K562 (cell line): ENCODE data around the gene SLX9. TPM values are rescaled to one million over a fixed set of nuclear protein-coding genes. Genes with fewer than 3 reads are reported as not detected.

Experiments used
- ATAC-seq: fragments of 200-7000 bp; cut with Tn5 transposase; 3 replicates; pipeline ENCODE4 v1.9.1; 2020; ENCODE audit warnings: moderate library complexity
- BruUV-seq: library from RNA; stranded (reverse); fragments of 400-500 nt; replicated peaks from 2 replicates; lab custom pipeline; 2021; lab: Mats Ljungman, UMichigan
- CTCF ChIA-PET: fragments of 300-600 bp; formaldehyde crosslinking; extraction: SDS; loops from one replicate; lab custom pipeline; 2021; ENCODE audit warnings: low intra/inter-chr PET ratio; lab: Yijun Ruan, JAX
- POLR2A ChIA-PET: fragments of 300-600, 350-650 bp; sonication (Branson Sonifier 250); formaldehyde crosslinking; extraction: SDS; loops from one replicate; lab custom pipeline; 2021; ENCODE audit warnings: antibody characterized with exemption, inconsistent platforms; lab: Yijun Ruan, JAX
- DNase-seq, 4 experiments: peaks; one replicate each; pipeline versions ENCODE4 v3.0.0 to v3.0.0-alpha.2; 2011 to 2018; ENCODE audit warnings: low spot score in 3 of 4, mixed read lengths in 3 of 4; ENCODE audit errors: extremely low read depth in 1 of 4
- FAIRE-seq: peaks from 2 replicates; lab custom pipeline; 2011; peaks lifted over from hg19 to GRCh38; lab: Jason Lieb, UNC
- H2AFZ ChIP-seq: 2 replicates; pipeline ENCODE4 v1.6.0; 2011; ENCODE audit warnings: low read depth, low read length, control low read depth, inconsistent platforms
- H3K27ac ChIP-seq: fragments of 200-600 bp; 3 replicates; pipeline ENCODE4 v1.8.0; 2011; ENCODE audit warnings: low read depth, mild to moderate bottlenecking, control low read depth, inconsistent platforms, low read length, moderate library complexity, mixed read lengths; ENCODE audit errors: extremely low read depth
- H3K27me3 ChIP-seq, 2 experiments: fragments of 300-600 bp in 1 of 2; 2 replicates in 1 of 2; 3 replicates in 1 of 2; pipeline versions ENCODE4 v1.6.0 to v1.8.0; 2011; ENCODE audit warnings: inconsistent platforms in 2 of 2, low read length in 2 of 2, mild to moderate bottlenecking in 1 of 2, mixed read lengths in 1 of 2, moderate library complexity in 1 of 2; ENCODE audit not compliant: control insufficient read depth in 2 of 2, insufficient read depth in 2 of 2
- H3K36me3 ChIP-seq: fragments of 300-600 bp; 3 replicates; pipeline ENCODE4 v1.8.0; 2011; ENCODE audit warnings: mild to moderate bottlenecking, low read length, inconsistent platforms; ENCODE audit not compliant: control insufficient read depth, insufficient read depth
- H3K4me1 ChIP-seq, 2 experiments: fragments of 200-600 bp in 1 of 2; replicated peaks in 1 of 2; 2 replicates in 1 of 2; 3 replicates in 1 of 2; pipeline versions ENCODE4 v1.5.1 to v1.8.0; 2011; ENCODE audit warnings: inconsistent platforms in 2 of 2, low read length in 2 of 2, mild to moderate bottlenecking in 1 of 2, mixed read lengths in 1 of 2, moderate library complexity in 1 of 2; ENCODE audit not compliant: control insufficient read depth in 2 of 2, insufficient read depth in 2 of 2
- H3K4me2 ChIP-seq: 2 replicates; pipeline ENCODE4 v1.6.1; 2011; ENCODE audit warnings: low read length, control low read depth, inconsistent platforms, mixed read lengths; ENCODE audit not compliant: insufficient read depth
- H3K4me3 ChIP-seq: fragments of 200-600 bp; sonication (generic), shearing (Covaris generic); 2 replicates; pipeline ENCODE4 v1.5.1; 2016; ENCODE audit warnings: control low read depth, inconsistent platforms
- H3K79me2 ChIP-seq: fragments of 200-600 bp; 3 replicates; pipeline ENCODE4 v1.8.0; 2011; ENCODE audit warnings: low read length, inconsistent platforms; ENCODE audit not compliant: control insufficient read depth, insufficient read depth
- H3K9ac ChIP-seq, 2 experiments: 2 replicates each; pipeline versions ENCODE4 v1.6.0 to v1.6.1; 2011; ENCODE audit warnings: low read depth in 2 of 2, low read length in 2 of 2, control low read depth in 1 of 2, inconsistent platforms in 1 of 2, mild to moderate bottlenecking in 1 of 2, mixed read lengths in 1 of 2; ENCODE audit not compliant: insufficient read depth in 1 of 2
- H3K9me1 ChIP-seq: one replicate; pipeline ENCODE4 v1.6.0; 2011; ENCODE audit warnings: inconsistent platforms, mild to moderate bottlenecking, low read length, moderate library complexity; ENCODE audit not compliant: control insufficient read depth, insufficient read depth
- H3K9me3 ChIP-seq: replicated peaks from 2 replicates; pipeline ENCODE4 v1.5.1; 2011; ENCODE audit warnings: low read depth, low read length, inconsistent platforms; ENCODE audit not compliant: control insufficient read depth, insufficient read depth
- H4K20me1 ChIP-seq: replicated peaks from 2 replicates; pipeline ENCODE4 v1.6.1; 2011; ENCODE audit warnings: low read length, inconsistent platforms, mixed read lengths; ENCODE audit not compliant: control insufficient read depth, insufficient read depth
- NFIC ChIP-seq: fragments of 450-650 bp; IDR thresholded peaks from 2 replicates; pipeline ENCODE4 v1.6.1; 2017; ENCODE audit warnings: mild to moderate bottlenecking, inconsistent platforms
- WGBS: fragments of 100-300 bp; shearing (Covaris generic); methylation state at CpG from one replicate; pipeline ENCODE4 v1.1.6; 2016; ENCODE audit warnings: low coverage, mixed read lengths; ENCODE audit not compliant: insufficient coverage; ENCODE audit errors: missing lambda C conversion rate; 5-methylcytosine and 5-hydroxymethylcytosine counted together
- in situ Hi-C: fragments of 300-500 bp; cut with MboI; formaldehyde crosslinking; loops from 4 replicates; pipeline ENCODE4 v1.15.0; 2018; ENCODE audit warnings: inconsistent platforms, mixed read lengths
- intact Hi-C: fragments of 100-400 bp; cut with micrococcal nuclease; formaldehyde crosslinking; loops from 2 replicates; pipeline ENCODE4 v1.14.2; 2022
- polyA plus RNA-seq, 8 experiments: library from polyadenylated mRNA; depleted of rRNA in 4 of 8; stranded (reverse) in 5 of 8; unstranded in 3 of 8; fragments of >200 nt; fragmentation: Nextera tagmentation in 2 of 8; fragmentation: Illumina TruSeq in 1 of 8; extraction: Ambion mirVana in 2 of 8; extraction: Trizol in 1 of 8; gene quantifications; 2 replicates each; pipeline versions ENCODE4 v1.2.1 to v1.2.3, GENCODE V29; 2011 to 2014; ENCODE audit warnings: inconsistent platforms in 1 of 8, missing spikeins in 1 of 8
- total RNA-seq, 7 experiments: library from RNA; depleted of rRNA in 6 of 7; stranded (reverse); fragments of >200 nt in 6 of 7; fragmentation: Illumina TruSeq in 2 of 7; extraction: Trizol in 2 of 7; gene quantifications; 2 replicates each; pipeline versions ENCODE4 v1.2.1 to v1.2.3, GENCODE V29; 2011 to 2021; ENCODE audit warnings: low replicate concordance in 1 of 7
- TF ChIP-seq, protein P1 (sequence below): fragments of 450-650 bp; IDR thresholded peaks from one replicate; pipeline ENCODE4 v1.6.1; 2018; ENCODE audit warnings: mild to moderate bottlenecking, moderate library complexity; ENCODE audit not compliant: partially characterized antibody
- TF ChIP-seq, protein P2 (sequence below): fragments of 450-650 bp; IDR thresholded peaks from 2 replicates; pipeline ENCODE4 v1.6.1; 2016; ENCODE audit warnings: borderline replicate concordance

The SLX9 gene
- total and polyA plus RNA-seq, 9 of the 15 experiments (the other 6 are each of a cell fraction or from before 2014, with no cell fraction given): 1.2 to 75.5 (median 16.5) TPM

GRCh38 chr21:45016406-45017038 lies 76.7 kb downstream of the SLX9 start:
- Histone ChIP-seq H3K4me1 (peaks cover 0 to 57% of the 10 kb centered on the region in 2 experiments; a peak in 2 of 5 replicates), H4K20me1 (no peaks in the 10 kb centered on the region; the same call in 1 of the 2 replicates), H3K9me1 (no peaks in the 10 kb centered on the region), H2AFZ (no peak overlapping the region), H3K4me2 (no peak overlapping the region), H3K36me3 (no peaks in the 10 kb centered on the region), H3K9ac (no peak overlapping the region), H3K9me3 (no peaks in the 10 kb centered on the region), H3K27me3 (peaks cover 54 to 90% of the 10 kb centered on the region in 2 experiments), H3K27ac (no peak overlapping the region), H3K79me2 (no peaks in the 10 kb centered on the region), H3K4me3 (no peak overlapping the region)
- no peak; the same call in 2 of the 3 replicates for ATAC-seq
- FAIRE-seq: no peak
- 4% methylated on average over 15 of the region's 15 CpGs for WGBS
- ChIA-PET POLR2A (interaction anchor here (0.6 to 1.0 kb wide), 3 partner anchors 9 to 1000 kb away, joined by 3 read pairs; no protein-coding TSS in a partner anchor), CTCF (no interaction called here)
- TF ChIP-seq, protein P1, sequence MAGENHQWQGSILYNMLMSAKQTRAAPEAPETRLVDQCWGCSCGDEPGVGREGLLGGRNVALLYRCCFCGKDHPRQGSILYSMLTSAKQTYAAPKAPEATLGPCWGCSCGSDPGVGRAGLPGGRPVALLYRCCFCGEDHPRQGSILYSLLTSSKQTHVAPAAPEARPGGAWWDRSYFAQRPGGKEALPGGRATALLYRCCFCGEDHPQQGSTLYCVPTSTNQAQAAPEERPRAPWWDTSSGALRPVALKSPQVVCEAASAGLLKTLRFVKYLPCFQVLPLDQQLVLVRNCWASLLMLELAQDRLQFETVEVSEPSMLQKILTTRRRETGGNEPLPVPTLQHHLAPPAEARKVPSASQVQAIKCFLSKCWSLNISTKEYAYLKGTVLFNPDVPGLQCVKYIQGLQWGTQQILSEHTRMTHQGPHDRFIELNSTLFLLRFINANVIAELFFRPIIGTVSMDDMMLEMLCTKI: no peak
- TF ChIP-seq, protein P2, sequence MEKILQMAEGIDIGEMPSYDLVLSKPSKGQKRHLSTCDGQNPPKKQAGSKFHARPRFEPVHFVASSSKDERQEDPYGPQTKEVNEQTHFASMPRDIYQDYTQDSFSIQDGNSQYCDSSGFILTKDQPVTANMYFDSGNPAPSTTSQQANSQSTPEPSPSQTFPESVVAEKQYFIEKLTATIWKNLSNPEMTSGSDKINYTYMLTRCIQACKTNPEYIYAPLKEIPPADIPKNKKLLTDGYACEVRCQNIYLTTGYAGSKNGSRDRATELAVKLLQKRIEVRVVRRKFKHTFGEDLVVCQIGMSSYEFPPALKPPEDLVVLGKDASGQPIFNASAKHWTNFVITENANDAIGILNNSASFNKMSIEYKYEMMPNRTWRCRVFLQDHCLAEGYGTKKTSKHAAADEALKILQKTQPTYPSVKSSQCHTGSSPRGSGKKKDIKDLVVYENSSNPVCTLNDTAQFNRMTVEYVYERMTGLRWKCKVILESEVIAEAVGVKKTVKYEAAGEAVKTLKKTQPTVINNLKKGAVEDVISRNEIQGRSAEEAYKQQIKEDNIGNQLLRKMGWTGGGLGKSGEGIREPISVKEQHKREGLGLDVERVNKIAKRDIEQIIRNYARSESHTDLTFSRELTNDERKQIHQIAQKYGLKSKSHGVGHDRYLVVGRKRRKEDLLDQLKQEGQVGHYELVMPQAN: no peak
- peak; percentile 59 for TF ChIP-seq NFIC
- in situ Hi-C loops (no loop called here), intact Hi-C loops (loop anchor here (10.0 kb wide), 1 partner anchor 118 kb away; no protein-coding TSS in a partner anchor)
- BruUV-seq: no TSS peak
- DNase-seq: no peak
